Sigmoid colon (tissue), 4 donors: ENCODE results near the gene AMIGO2.
"Not testable (repeated sequence)": the region's sequence is repeated elsewhere in the genome, so short reads cannot be mapped to it uniquely, and the experiment has no call there.

Source experiments
- CTCF ChIP-seq, 4 experiments: fragments of 450-650 bp in 3 of 4; fragments of 200-600 bp in 1 of 4; IDR thresholded peaks; one replicate each; pipeline ENCODE4 v1.5.1; 2016 to 2019; ENCODE audit warnings: antibody characterized with exemption in 4 of 4, mild to moderate bottlenecking in 3 of 4, moderate library complexity in 2 of 4
- EP300 ChIP-seq, 4 donors: sonication (generic); formaldehyde crosslinking; IDR thresholded peaks; one replicate each; pipeline ENCODE4 v1.6.1; 2017; ENCODE audit warnings: antibody characterized with exemption in 4 of 4
- POLR2A ChIP-seq, 2 donors: fragments of 450-650 bp; IDR thresholded peaks; one replicate each; pipeline ENCODE4 v1.6.1; 2016; ENCODE audit warnings: antibody characterized with exemption in 2 of 2, mild to moderate bottlenecking in 2 of 2, moderate library complexity in 2 of 2
- POLR2AphosphoS5 ChIP-seq, 4 donors: sonication (generic); formaldehyde crosslinking; IDR thresholded peaks; one replicate each; pipeline ENCODE4 v1.6.1; 2017; ENCODE audit warnings: antibody characterized with exemption in 4 of 4

- TF ChIP-seq POLR2AphosphoS5, CTCF, POLR2A, EP300 (IDR thresholded peaks at IDR 0.05): not testable (repeated sequence)
Observed at GRCh38 chr12:47051291-47051690, 28.5 kb downstream of the AMIGO2 start.
